Liver (tissue), 9 donors: ENCODE data around the gene C1QTNF12. TPM values are rescaled to one million over a fixed set of nuclear protein-coding genes. Genes with fewer than 3 reads are reported as not detected.

Experiments used
- DNase-seq: peaks from one replicate; pipeline ENCODE4 v3.0.0-alpha.2; 2017; ENCODE audit warnings: low spot score
- H3K27ac ChIP-seq, 2 donors: one replicate each; pipeline ENCODE4 v1.7.0; 2013; ENCODE audit warnings: inconsistent platforms in 2 of 2, low read length in 2 of 2, control low read depth in 1 of 2, low read depth in 1 of 2, mild to moderate bottlenecking in 1 of 2
- H3K27me3 ChIP-seq, 4 donors: one replicate each; pipeline versions ENCODE4 v1.6.1 to v1.7.0; 2013; ENCODE audit warnings: low read length in 3 of 4, inconsistent platforms in 1 of 4, mild to moderate bottlenecking in 1 of 4, moderate library complexity in 1 of 4; ENCODE audit not compliant: control insufficient read depth in 4 of 4, insufficient read depth in 4 of 4
- H3K36me3 ChIP-seq, 4 donors: one replicate each; pipeline versions ENCODE4 v1.6.1 to v1.7.0; 2013; ENCODE audit warnings: low read length in 3 of 4, mild to moderate bottlenecking in 3 of 4, low read depth in 1 of 4, moderate library complexity in 1 of 4; ENCODE audit not compliant: control insufficient read depth in 4 of 4, insufficient read depth in 3 of 4
- H3K4me1 ChIP-seq, 4 donors: one replicate each; pipeline versions ENCODE4 v1.6.1 to v1.7.0; 2013; ENCODE audit warnings: low read length in 3 of 4, mild to moderate bottlenecking in 3 of 4, moderate library complexity in 1 of 4; ENCODE audit not compliant: control insufficient read depth in 4 of 4, insufficient read depth in 4 of 4
- H3K4me3 ChIP-seq, 3 donors: one replicate each; pipeline versions ENCODE4 v1.6.1 to v1.7.0; 2013; ENCODE audit warnings: low read length in 3 of 3, control low read depth in 1 of 3, low read depth in 1 of 3, mild to moderate bottlenecking in 1 of 3
- H3K9ac ChIP-seq, 2 donors: one replicate each; pipeline ENCODE4 v1.7.0; 2013; ENCODE audit warnings: low read length in 2 of 2, mild to moderate bottlenecking in 2 of 2, moderate library complexity in 2 of 2, control low read depth in 1 of 2, low read depth in 1 of 2
- H3K9me3 ChIP-seq, 4 donors: one replicate each; pipeline versions ENCODE4 v1.6.1 to v1.7.0; 2013; ENCODE audit warnings: low read length in 3 of 4; ENCODE audit not compliant: control insufficient read depth in 4 of 4
- CTCF ChIP-seq: fragments of 150-350 bp; IDR thresholded peaks from 2 replicates; pipeline ENCODE4 v1.5.1; 2017; ENCODE audit warnings: improper control_type of control experiment, low read depth, low read length; ENCODE audit not compliant: missing input control
- EGR1 ChIP-seq, 2 donors: IDR thresholded peaks; 2 replicates each; pipeline ENCODE4 v1.6.1; 2016 to 2018; ENCODE audit warnings: antibody characterized with exemption in 2 of 2, low read depth in 2 of 2
- FOXA1 ChIP-seq: IDR thresholded peaks from 2 replicates; pipeline ENCODE4 v1.6.1; 2016; ENCODE audit warnings: antibody characterized with exemption
- FOXA2 ChIP-seq: IDR thresholded peaks from 2 replicates; pipeline ENCODE4 v1.6.1; 2016; ENCODE audit warnings: antibody characterized with exemption
- GABPA ChIP-seq, 2 donors: IDR thresholded peaks in 1 of 2; conservative IDR thresholded peaks in 1 of 2; 2 replicates each; pipeline ENCODE4 v1.6.1; 2016; ENCODE audit warnings: antibody characterized with exemption in 2 of 2, mild to moderate bottlenecking in 1 of 2, moderate library complexity in 1 of 2
- HNF4A ChIP-seq, 2 donors: conservative IDR thresholded peaks; 2 replicates each; pipeline ENCODE4 v1.6.1; 2016; ENCODE audit warnings: antibody characterized with exemption in 2 of 2, mild to moderate bottlenecking in 2 of 2
- HNF4G ChIP-seq: IDR thresholded peaks from 2 replicates; pipeline ENCODE4 v1.6.1; 2016; ENCODE audit warnings: antibody characterized with exemption
- JUND ChIP-seq, 2 donors: IDR thresholded peaks; 2 replicates each; pipeline ENCODE4 v1.6.1; 2016; ENCODE audit warnings: antibody characterized with exemption in 2 of 2
- RAD21 ChIP-seq, 2 donors: IDR thresholded peaks; 2 replicates each; pipeline ENCODE4 v1.6.1; 2016; ENCODE audit warnings: antibody characterized with exemption in 2 of 2, mild to moderate bottlenecking in 2 of 2
- REST ChIP-seq: IDR thresholded peaks from 2 replicates; pipeline ENCODE4 v1.6.1; 2016; ENCODE audit warnings: antibody characterized with exemption, mild to moderate bottlenecking
- RXRA ChIP-seq, 2 donors: IDR thresholded peaks; 2 replicates each; pipeline ENCODE4 v1.6.1; 2017 to 2018; ENCODE audit warnings: antibody characterized with exemption in 2 of 2, mild to moderate bottlenecking in 1 of 2
- SP1 ChIP-seq: IDR thresholded peaks from 2 replicates; pipeline ENCODE4 v1.6.1; 2018; ENCODE audit warnings: antibody characterized with exemption, mild to moderate bottlenecking
- TAF1 ChIP-seq: conservative IDR thresholded peaks from 2 replicates; pipeline ENCODE4 v1.6.1; 2016; ENCODE audit warnings: antibody characterized with exemption, mild to moderate bottlenecking
- YY1 ChIP-seq: IDR thresholded peaks from 2 replicates; pipeline ENCODE4 v1.6.1; 2016; ENCODE audit warnings: antibody characterized with exemption, mild to moderate bottlenecking
- WGBS: extraction: QIAGEN DNeasy Blood & Tissue Kit; methylation state at CpG from one replicate; pipeline ENCODE4 v1.1.7; 2013; 5-methylcytosine and 5-hydroxymethylcytosine counted together
- polyA plus RNA-seq, 2 donors: library from polyadenylated mRNA; stranded (reverse) in 1 of 2; unstranded in 1 of 2; fragments of 200-250 nt in 1 of 2; fragments of >200 nt in 1 of 2; fragmentation: Nextera tagmentation in 1 of 2; extraction: Ambion mirVana in 1 of 2; gene quantifications; one replicate each; pipeline versions ENCODE4 v1.2.1 to v1.2.3, GENCODE V29; 2013 to 2015
- total RNA-seq, 2 donors: library from RNA; depleted of rRNA; stranded (reverse); fragments of >200 nt; gene quantifications; one replicate each; pipeline ENCODE4 v1.2.3, GENCODE V29; 2014
- TF ChIP-seq, protein P1 (sequence below): IDR thresholded peaks from 2 replicates; pipeline ENCODE4 v1.6.1; 2016; ENCODE audit warnings: antibody characterized with exemption
- donor health status: healthy.
- donor health status: healthy.
- donor health status: healthy.
- donor health status: healthy.
- donor health status: healthy.

Gene C1QTNF12
- total and polyA plus RNA-seq, 4 donors: 0.39 to 0.40 TPM; not detected in 2

- TF ChIP-seq REST (no peak), FOXA1 (no peak), JUND (IDR thresholded peaks at IDR 0.05) (no peak), YY1 (no peak), RXRA (IDR thresholded peaks at IDR 0.05) (no peak), HNF4G (no peak), HNF4A (conservative IDR thresholded peaks at IDR 0.05) (no peak), RAD21 (IDR thresholded peaks at IDR 0.05) (no peak), EGR1 (IDR thresholded peaks at IDR 0.05; ENCODE audit: low read depth in 2 of 2) (no peak), FOXA2 (no peak), TAF1 (no peak)
These were observed 47.8 kb upstream of the C1QTNF12 start (continued) for GRCh38 chr1:1294250-1294890.

GRCh38 chr1:1293263-1294249, 47.0 kb upstream of the C1QTNF12 start:
- Histone ChIP-seq H3K9me3 (no peaks in the 10 kb centered on the region), H3K4me1 (peaks cover 0 to 13% (median 7%) of the 10 kb centered on the region in 4 donors), H3K9ac (no peak overlapping the region), H3K4me3 (no peak overlapping the region), H3K27me3 (no peaks in the 10 kb centered on the region), H3K27ac (no peak overlapping the region), H3K36me3 (peaks cover 0 to 15% (median 2%) of the 10 kb centered on the region in 4 donors)
- TF ChIP-seq GABPA (IDR thresholded peaks at IDR 0.05 in 1 of 2, conservative IDR thresholded peaks at IDR 0.05 in 1 of 2) (no peak), RAD21 (IDR thresholded peaks at IDR 0.05) (no peak), YY1 (no peak), SP1 (no peak)
- TF ChIP-seq, protein P1, sequence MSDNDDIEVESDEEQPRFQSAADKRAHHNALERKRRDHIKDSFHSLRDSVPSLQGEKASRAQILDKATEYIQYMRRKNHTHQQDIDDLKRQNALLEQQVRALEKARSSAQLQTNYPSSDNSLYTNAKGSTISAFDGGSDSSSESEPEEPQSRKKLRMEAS: no peak
- WGBS: 87% methylated on average over 94 of the region's 94 CpGs
- DNase-seq: no peak

GRCh38 chr1:1292851-1293250, 46.3 kb upstream of the C1QTNF12 start:
- Histone ChIP-seq H3K4me1 (peaks cover 0 to 13% (median 7%) of the 10 kb centered on the region in 4 donors), H3K9me3 (no peaks in the 10 kb centered on the region), H3K27ac (no peak overlapping the region), H3K9ac (no peak overlapping the region), H3K27me3 (no peaks in the 10 kb centered on the region), H3K4me3 (no peak overlapping the region), H3K36me3 (peaks cover 0 to 12% (median 2%) of the 10 kb centered on the region in 4 donors)
- 92% methylated on average over 18 of the region's 18 CpGs for WGBS
- DNase-seq: no peak
- no peak for TF ChIP-seq RXRA (IDR thresholded peaks at IDR 0.05)
- no peak for TF ChIP-seq TAF1
- no peak for TF ChIP-seq CTCF
- TF ChIP-seq EGR1 (IDR thresholded peaks at IDR 0.05; ENCODE audit: low read depth in 2 of 2): no peak
- TF ChIP-seq SP1: no peak
- no peak for TF ChIP-seq REST
- no peak for TF ChIP-seq FOXA1
- TF ChIP-seq FOXA2: no peak
- no peak for TF ChIP-seq HNF4G
- no peak for TF ChIP-seq JUND (IDR thresholded peaks at IDR 0.05)
